Posterior vena cava (tissue), 2 donors: Measurements from ENCODE around the gene SNRNP35. TPM values are rescaled to one million over a fixed set of nuclear protein-coding genes. Genes with fewer than 3 reads are reported as not detected.
"Not testable (repeated sequence)": the region's sequence is repeated elsewhere in the genome, so short reads cannot be mapped to it uniquely, and the experiment has no call there.

Experiments
- DNase-seq: peaks from one replicate; pipeline ENCODE4 v3.0.0-alpha.2; 2020; ENCODE audit warnings: low spot score
- intact Hi-C, 2 donors: fragments of 100-400 bp; cut with DNase I; formaldehyde crosslinking; loops; one replicate each; pipeline versions ENCODE4 v1.14.1 to v1.14.2; 2022 to 2023
- total RNA-seq, 2 donors: library from RNA; stranded (reverse); fragmentation: NEBNext Ultra II Directional; extraction: Animal tissue kit (Norgen Biotek cat#: 25700); gene quantifications; one replicate each; pipeline ENCODE4 v1.2.1, GENCODE V29; 2021
- donor health status: DM: yes; HTN: yes; CAD: no.
- donor health status: DM: yes; HTN: yes; CAD: no.

The SNRNP35 gene
- total RNA-seq, 2 donors from 2014 or later: 11.9 to 16.9 TPM

- DNase-seq: no peak
- intact Hi-C loops: no loop called here
These were observed 24.9 kb downstream of the SNRNP35 start for GRCh38 chr12:123482876-123483275.

GRCh38 chr12:123483602-123484248 lies 25.8 kb downstream of the SNRNP35 start:
- intact Hi-C loops: no loop called here
- DNase-seq: no peak

GRCh38 chr12:123485756-123486155 lies 27.8 kb downstream of the SNRNP35 start:
- no peak for DNase-seq
- intact Hi-C loops: no loop called here

- intact Hi-C loops: no loop called here
These were observed 29.5 kb downstream of the SNRNP35 start for GRCh38 chr12:123487428-123487827.

GRCh38 chr12:123488539-123489230 lies 30.7 kb downstream of the SNRNP35 start:
- intact Hi-C loops: no loop called here
- no peak for DNase-seq

More at GRCh38 chr12:123487428-123487827, 29.5 kb downstream of the SNRNP35 start:
- no peak for DNase-seq

- DNase-seq: no peak
- intact Hi-C loops: no loop called here
These were observed 31.6 kb downstream of the SNRNP35 start for GRCh38 chr12:123489580-123489979.

GRCh38 chr12:123490089-123490488 lies 32.1 kb downstream of the SNRNP35 start:
- intact Hi-C loops: loop anchor here in 1 of 2 donors (5.0 kb wide), 1 partner anchor 1988 kb away; no protein-coding TSS in a partner anchor

GRCh38 chr12:123491056-123491455 lies 33.1 kb downstream of the SNRNP35 start:
- intact Hi-C loops: loop anchor here in 1 of 2 donors (5.0 kb wide), 1 partner anchor 1989 kb away; no protein-coding TSS in a partner anchor
- no peak for DNase-seq

More at GRCh38 chr12:123490089-123490488, 32.1 kb downstream of the SNRNP35 start:
- no peak for DNase-seq

- intact Hi-C loops: loop anchor here in 1 of 2 donors (5.0 kb wide), 1 partner anchor 1989 kb away; no protein-coding TSS in a partner anchor
- no peak for DNase-seq
These were observed 33.5 kb downstream of the SNRNP35 start for GRCh38 chr12:123491481-123491880.

GRCh38 chr12:123492339-123493039 lies 34.5 kb downstream of the SNRNP35 start:
- intact Hi-C loops: loop anchor here in 1 of 2 donors (5.0 kb wide), 1 partner anchor 1990 kb away; no protein-coding TSS in a partner anchor
- not testable (repeated sequence) for DNase-seq

GRCh38 chr12:123494124-123494851 lies 36.3 kb downstream of the SNRNP35 start:
- intact Hi-C loops: loop anchor here in 1 of 2 donors (5.0 kb wide), 1 partner anchor 1992 kb away; no protein-coding TSS in a partner anchor
- no peak for DNase-seq

- DNase-seq: no peak
- intact Hi-C loops: loop anchor here in 1 of 2 donors (1.0 kb wide), 1 partner anchor 44 kb away; no protein-coding TSS in a partner anchor
These were observed 39.1 kb downstream of the SNRNP35 start for GRCh38 chr12:123497065-123497464.

GRCh38 chr12:123498126-123498825 lies 40.3 kb downstream of the SNRNP35 start:
- DNase-seq: no peak
- intact Hi-C loops: no loop called here

GRCh38 chr12:123499332-123499731 lies 41.4 kb downstream of the SNRNP35 start:
- intact Hi-C loops: no loop called here
- no peak for DNase-seq

GRCh38 chr12:123502163-123502704 lies 44.3 kb downstream of the SNRNP35 start:
- DNase-seq: no peak
- intact Hi-C loops: no loop called here

- intact Hi-C loops: no loop called here
- no peak for DNase-seq
These were observed 48.3 kb downstream of the SNRNP35 start for GRCh38 chr12:123506059-123506842.

GRCh38 chr12:123506843-123507236 lies 48.9 kb downstream of the SNRNP35 start:
- no peak for DNase-seq
- intact Hi-C loops: no loop called here
